ENCODE results near the gene HHEX. TPM values are rescaled to one million over a fixed set of nuclear protein-coding genes. Genes with fewer than 3 reads are reported as not detected.

The HHEX gene
- total RNA-seq, 1 donor from 2014 or later = 1.2 TPM

DNA sequence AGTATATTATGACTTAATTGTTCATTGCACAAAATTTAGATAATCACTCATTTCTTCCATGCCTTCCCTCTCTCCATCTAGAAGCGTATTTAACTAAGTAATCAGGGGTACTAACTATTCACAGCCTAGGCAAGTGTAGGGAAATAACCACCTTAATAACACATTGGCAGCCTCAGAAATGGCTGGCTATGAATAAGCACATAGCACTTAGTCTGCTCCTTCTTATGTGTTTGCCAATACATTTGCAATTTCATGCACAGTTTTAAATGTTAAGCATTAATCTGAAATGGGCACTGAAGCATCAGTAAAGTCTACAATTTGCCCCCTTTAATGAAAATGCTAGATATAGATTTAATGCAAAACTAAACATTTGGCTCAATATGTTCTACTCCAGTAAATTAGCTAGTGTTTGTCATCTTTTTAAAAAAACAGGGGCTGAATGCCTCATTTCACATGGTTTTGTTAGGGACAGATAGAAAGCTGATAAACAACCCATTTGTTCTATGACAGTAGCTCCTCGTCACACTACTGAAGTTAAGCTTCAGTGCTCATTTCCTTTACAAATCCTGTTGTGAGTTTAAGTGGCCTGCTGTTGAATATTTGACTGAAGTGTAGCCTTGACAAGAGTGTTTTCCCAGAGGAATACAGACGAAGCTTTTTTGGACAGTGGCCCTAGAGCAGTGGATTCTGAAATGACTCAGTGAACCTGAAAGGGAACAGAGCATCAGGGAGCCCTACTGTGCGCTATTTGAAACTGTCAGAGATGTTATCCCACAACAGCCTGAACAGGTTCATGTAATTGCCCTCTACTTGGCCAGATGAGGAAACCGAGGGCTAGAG is 30.5 kb downstream of the HHEX start:
- Mint-ChIP-seq H3K9me3 (ENCODE audit: unreplicated experiment) (no peaks in the 10 kb centered on the region), H3K4me1 (ENCODE audit: unreplicated experiment) (no peaks in the 10 kb centered on the region), H3K27ac (ENCODE audit: unreplicated experiment) (no peak overlapping the region), H3K27me3 (ENCODE audit: unreplicated experiment) (peaks cover 32% of the 10 kb centered on the region), H3K4me3 (ENCODE audit: unreplicated experiment) (no peak overlapping the region), H3K36me3 (ENCODE audit: unreplicated experiment) (no peaks in the 10 kb centered on the region)
- peak; percentile 19 for DNase-seq (ENCODE audit: extremely low spot score, unreplicated experiment)
- no peak for TF ChIP-seq CTCF (IDR thresholded peaks at IDR 0.05)

DNA sequence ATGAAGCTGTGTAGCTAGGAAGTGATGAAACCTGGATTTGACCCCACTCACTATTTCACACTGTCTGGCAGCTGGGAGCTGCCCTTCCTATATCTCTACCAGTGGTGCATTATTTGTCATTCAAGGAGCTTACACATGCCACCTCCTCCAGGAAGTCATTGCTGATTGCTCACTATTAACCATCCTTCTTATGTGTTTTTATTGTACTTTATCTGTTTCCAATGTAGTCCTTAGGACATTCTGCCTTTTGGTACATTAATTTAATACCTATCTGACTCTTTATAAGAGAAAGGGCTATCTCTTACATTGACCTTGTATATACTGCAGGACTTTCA is 31.0 kb downstream of the HHEX start:
- Mint-ChIP-seq H3K27ac (ENCODE audit: unreplicated experiment) (no peak overlapping the region), H3K36me3 (ENCODE audit: unreplicated experiment) (no peaks in the 10 kb centered on the region), H3K4me1 (ENCODE audit: unreplicated experiment) (no peaks in the 10 kb centered on the region), H3K9me3 (ENCODE audit: unreplicated experiment) (no peaks in the 10 kb centered on the region), H3K4me3 (ENCODE audit: unreplicated experiment) (no peak overlapping the region), H3K27me3 (ENCODE audit: unreplicated experiment) (peaks cover 35% of the 10 kb centered on the region)
- no peak for DNase-seq (ENCODE audit: extremely low spot score, unreplicated experiment)
- TF ChIP-seq CTCF (IDR thresholded peaks at IDR 0.05) = no peak

DNA sequence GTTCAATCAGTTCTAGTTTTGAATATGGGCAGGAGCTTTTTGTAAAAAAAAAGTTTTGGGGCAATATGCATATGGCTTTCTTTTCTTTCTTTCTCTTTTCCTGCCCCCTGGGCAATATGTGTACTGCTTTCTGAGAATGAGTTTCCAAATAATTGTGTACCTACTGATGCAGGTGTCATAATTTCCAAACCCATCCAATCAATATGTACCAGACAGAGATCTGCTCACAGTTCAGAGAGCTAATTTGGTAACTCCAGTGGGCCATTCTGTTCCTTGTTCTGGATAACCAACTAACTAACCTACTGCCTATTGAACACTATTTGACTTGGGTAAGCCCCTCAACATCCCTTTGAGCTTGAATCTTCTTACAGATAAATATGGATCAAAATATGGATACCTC is 32.6 kb downstream of the HHEX start:
- Mint-ChIP-seq H3K27me3 (ENCODE audit: unreplicated experiment) (peaks cover 35% of the 10 kb centered on the region), H3K4me1 (ENCODE audit: unreplicated experiment) (no peaks in the 10 kb centered on the region), H3K36me3 (ENCODE audit: unreplicated experiment) (peaks cover 2% of the 10 kb centered on the region), H3K27ac (ENCODE audit: unreplicated experiment) (no peak overlapping the region), H3K4me3 (ENCODE audit: unreplicated experiment) (no peak overlapping the region), H3K9me3 (ENCODE audit: unreplicated experiment) (no peaks in the 10 kb centered on the region)
- no peak for TF ChIP-seq CTCF (IDR thresholded peaks at IDR 0.05)
- no peak for DNase-seq (ENCODE audit: extremely low spot score, unreplicated experiment)

DNA sequence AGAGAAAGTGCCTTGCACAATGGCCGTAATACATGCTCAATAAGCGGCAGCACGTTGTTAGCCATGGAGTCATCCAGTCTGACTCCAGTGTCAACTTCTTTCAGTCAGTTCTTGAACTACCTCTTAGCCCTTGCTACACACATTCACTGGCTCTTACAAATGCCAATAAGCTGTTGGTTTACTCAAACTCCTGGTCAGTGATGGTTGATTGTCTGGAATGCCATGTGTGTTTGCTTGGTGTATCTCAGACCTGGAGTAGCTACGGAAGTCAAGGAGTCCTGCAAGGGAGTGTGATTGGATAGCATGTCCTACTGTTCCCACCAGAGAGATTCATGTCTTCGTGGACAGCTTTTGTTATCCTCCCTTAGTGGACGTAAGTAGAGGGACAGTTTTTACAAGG is 37.4 kb downstream of the HHEX start:
- Mint-ChIP-seq H3K36me3 (ENCODE audit: unreplicated experiment) (peaks cover 2% of the 10 kb centered on the region), H3K27ac (ENCODE audit: unreplicated experiment) (no peak overlapping the region), H3K4me3 (ENCODE audit: unreplicated experiment) (no peak overlapping the region), H3K4me1 (ENCODE audit: unreplicated experiment) (no peaks in the 10 kb centered on the region), H3K9me3 (ENCODE audit: unreplicated experiment) (no peaks in the 10 kb centered on the region), H3K27me3 (ENCODE audit: unreplicated experiment) (peaks cover 33% of the 10 kb centered on the region)
- DNase-seq (ENCODE audit: extremely low spot score, unreplicated experiment) = peak; percentile 23
- TF ChIP-seq CTCF (IDR thresholded peaks at IDR 0.05) = no peak

GRCh38 chr10:92727550-92727949 is 37.8 kb downstream of the HHEX start:
- no peaks in the 10 kb centered on the region for H3K9me3 Mint-ChIP-seq (ENCODE audit: unreplicated experiment)

More at GRCh38 chr10:92727550-92727949, 37.8 kb downstream of the HHEX start:
- TF ChIP-seq CTCF (IDR thresholded peaks at IDR 0.05) = no peak
- Mint-ChIP-seq H3K4me3 (ENCODE audit: unreplicated experiment) (no peak overlapping the region), H3K27ac (ENCODE audit: unreplicated experiment) (no peak overlapping the region), H3K27me3 (ENCODE audit: unreplicated experiment) (peaks cover 36% of the 10 kb centered on the region), H3K4me1 (ENCODE audit: unreplicated experiment) (no peaks in the 10 kb centered on the region), H3K36me3 (ENCODE audit: unreplicated experiment) (peaks cover 2% of the 10 kb centered on the region)
- DNase-seq (ENCODE audit: extremely low spot score, unreplicated experiment) = no peak
